Stimulated activated CD4-positive, alpha-beta T cell treated with anti-CD3 and anti-CD28 coated beads, Interleukin-2, amount 100 ng/mL, for 48 hours (primary cell): ENCODE measurements around the gene NINL.
A peak's percentile ranks its signal among the peaks of the same experiment; 100 is the strongest.
"Not testable (repeated sequence)": the region's sequence is repeated elsewhere in the genome, so short reads cannot be mapped to it uniquely, and the experiment has no call there.

Source experiments
- DNase-seq, 2 donors: peaks; one replicate each; pipeline ENCODE4 v3.0.0-alpha.2; 2020

Gene NINL

DNA sequence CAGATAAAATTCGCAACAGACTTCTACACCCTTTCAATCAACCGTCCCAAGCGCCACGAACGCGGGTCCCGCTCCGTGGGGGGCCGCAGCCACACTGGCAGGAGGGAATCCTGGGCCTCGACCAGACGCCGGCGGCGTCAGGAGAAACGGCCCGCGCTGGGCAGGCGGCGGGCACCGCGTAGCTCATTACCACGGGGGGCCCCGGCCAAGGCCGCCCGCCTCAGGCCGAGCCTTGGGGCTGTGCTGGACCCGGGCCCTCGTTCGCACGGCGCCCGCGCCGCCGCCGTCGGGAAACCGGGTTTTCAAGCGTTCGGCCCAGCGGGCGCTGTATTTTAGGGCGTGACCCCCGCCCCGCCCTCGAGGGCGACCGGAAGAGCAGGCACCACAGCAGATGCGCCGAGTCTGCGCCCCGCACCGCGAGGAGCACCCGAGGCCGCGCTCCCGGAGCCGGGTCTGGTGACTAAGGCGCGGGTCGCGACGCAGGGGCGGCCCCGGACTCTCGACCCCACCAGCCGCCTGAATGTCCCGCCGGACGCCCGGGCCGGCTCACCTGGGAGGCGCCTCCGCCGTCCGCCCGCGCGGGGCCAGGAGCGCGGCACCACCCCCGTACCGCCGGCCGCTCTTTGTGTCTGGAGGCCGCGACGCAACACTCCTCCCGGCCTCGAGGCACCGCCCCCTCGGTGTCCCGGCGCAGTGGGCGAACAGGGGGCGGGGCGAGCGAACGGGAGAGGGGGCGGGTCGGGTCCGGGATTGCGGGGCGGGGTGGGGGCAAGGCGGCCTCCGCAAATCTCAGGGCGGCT is at the start of gene NINL:
TSS of gene NINL (minus strand) at position 627 of the 800 bp plus-strand sequence. CDS start 58,944 bp downstream, outside the sequence.
- DNase-seq, result peak; percentile 28 to 37

- no peak for DNase-seq
Measured at GRCh38 chr20:25632940-25633790, 47.8 kb upstream of the NINL start.

GRCh38 chr20:25630615-25631014 is 45.3 kb upstream of the NINL start:
- DNase-seq, result not testable (repeated sequence)

GRCh38 chr20:25629816-25630499 is 44.6 kb upstream of the NINL start:
- no peak for DNase-seq

GRCh38 chr20:25626779-25627178 is 41.4 kb upstream of the NINL start:
- no peak for DNase-seq

GRCh38 chr20:25624500-25624939 is 39.2 kb upstream of the NINL start:
- no peak for DNase-seq

GRCh38 chr20:25623736-25624499 is 38.6 kb upstream of the NINL start, which contains the start of gene NANP:
Gene NANP (minus strand): TSS chr20:25624014. CDS start chr20:25623948, 66 bp downstream.
- peak; percentile 83 to 85 for DNase-seq

GRCh38 chr20:25623225-25623735 is 37.9 kb upstream of the NINL start:
- DNase-seq, result peak; percentile 17 to 21

DNA sequence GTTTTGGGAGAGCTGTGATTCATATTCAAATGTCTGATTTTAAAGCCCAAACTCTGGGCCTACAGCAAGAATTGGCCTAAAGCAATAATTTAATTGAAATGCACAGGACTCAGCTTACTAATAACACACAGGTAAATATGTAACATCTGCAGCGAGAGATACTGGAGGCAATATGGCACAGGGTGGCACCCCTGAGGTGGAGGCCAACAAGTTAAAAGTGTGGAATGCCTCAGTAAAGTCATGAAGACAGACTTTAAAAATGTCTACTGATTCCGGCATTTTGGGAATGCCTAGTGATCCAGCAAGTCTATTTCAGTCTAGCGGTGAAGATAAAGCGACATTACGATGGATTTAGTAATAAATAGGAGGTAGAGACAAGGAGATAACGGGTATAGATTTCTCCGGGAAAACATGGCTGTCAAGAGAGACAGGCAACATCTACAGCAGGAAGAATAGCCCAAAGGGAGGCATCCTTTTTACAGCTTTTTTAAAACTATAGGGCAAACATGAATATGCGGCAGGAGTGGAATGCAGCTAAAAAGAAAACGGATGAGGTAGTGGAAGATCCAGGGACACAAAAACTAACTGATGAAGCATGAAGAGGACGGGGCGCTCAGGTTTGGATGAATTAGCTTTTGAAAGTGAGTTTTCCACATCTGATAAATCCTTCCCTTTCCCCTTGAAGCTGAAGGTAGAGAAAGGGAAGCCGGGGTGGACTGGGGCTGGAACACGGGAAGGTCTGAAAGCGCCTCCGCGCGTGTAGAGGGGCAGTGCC is 37.3 kb upstream of the NINL start:
- no peak for DNase-seq

GRCh38 chr20:25622049-25622448 is 36.7 kb upstream of the NINL start:
- DNase-seq, result no peak

- DNase-seq, result no peak
Measured at GRCh38 chr20:25619514-25619913, 34.2 kb upstream of the NINL start.

DNA sequence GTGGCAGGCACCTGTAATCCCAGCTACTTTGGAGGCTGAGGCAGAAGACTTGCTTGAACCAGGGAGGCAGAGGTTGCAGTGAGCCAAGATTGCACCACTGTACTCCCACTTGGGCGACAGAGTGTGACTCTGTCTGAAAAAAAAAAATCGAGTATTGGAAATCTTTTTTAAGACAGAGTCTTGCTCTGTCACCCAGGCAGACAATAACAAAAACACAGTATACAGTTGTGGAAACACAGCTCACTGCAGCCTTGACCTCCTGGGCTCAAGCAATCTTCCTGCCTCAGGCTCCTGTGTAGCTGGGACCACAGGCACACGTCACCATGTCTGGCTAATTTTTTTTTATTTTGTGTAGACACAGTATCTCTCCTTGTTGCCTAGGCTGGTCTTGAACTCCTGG is 23.4 kb upstream of the NINL start:
- DNase-seq, result no peak

GRCh38 chr20:25606094-25606695 is 20.9 kb upstream of the NINL start:
- no peak for DNase-seq

DNA sequence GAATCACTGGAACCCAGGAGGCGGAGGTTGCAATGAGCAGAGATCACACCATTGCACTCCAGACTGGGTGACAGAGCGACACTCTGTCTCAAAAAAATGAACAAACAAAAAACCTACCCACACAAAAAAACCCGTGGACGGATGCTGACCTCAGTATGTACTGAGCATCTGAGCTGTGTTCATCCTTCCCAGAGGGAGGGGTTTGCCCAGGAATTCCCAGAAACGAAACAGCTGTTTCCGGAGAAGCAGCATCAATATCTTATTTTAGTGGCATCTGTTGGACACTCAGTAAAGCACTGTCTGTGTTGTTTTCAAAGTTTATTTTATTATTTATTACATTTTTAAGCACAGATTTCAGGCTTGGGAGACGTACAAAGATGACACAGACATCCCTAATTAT is 19.8 kb upstream of the NINL start:
- DNase-seq, result no peak

DNA sequence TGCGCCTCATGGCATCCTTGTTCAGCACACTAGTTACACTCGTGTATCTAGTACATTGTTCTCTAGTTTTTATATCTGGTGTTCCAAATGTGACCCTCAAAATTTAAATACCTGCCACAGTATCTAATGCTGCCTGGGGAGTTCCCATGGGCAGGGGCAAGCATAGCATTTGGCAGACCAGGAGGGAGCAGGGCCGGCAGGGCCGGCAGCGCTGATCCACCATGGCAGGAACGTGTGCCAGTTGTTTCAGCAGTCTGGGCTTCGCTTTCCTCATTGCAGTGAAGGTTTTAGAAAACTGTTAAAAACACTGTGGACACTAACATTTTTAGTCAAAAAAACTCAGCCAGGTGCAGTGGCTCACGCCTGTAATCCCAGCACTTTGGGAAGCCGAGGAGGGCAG is 19.3 kb upstream of the NINL start:
- DNase-seq, result no peak

- not testable (repeated sequence) for DNase-seq
Measured at GRCh38 chr20:25602914-25603309, 17.6 kb upstream of the NINL start.

- DNase-seq, result not testable (repeated sequence)
Measured at GRCh38 chr20:25602191-25602913, 17.0 kb upstream of the NINL start.

DNA sequence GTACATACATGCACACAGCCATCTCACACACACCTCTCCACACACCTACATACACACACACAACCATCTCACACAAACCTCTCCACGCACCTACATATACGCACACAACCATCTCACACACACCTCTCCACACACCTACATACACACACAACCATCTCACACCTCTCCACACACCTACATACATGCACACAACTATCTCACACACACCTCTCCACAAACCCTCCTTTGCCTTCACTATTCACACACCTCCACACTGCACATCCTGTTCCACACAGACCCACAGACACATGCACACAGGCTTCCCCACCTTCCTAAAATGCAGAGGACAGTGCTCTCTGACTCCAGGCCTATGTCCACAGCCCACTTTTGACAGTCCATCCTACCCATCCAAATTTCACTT is 16.3 kb upstream of the NINL start:
- DNase-seq, result no peak

- no peak for DNase-seq
Measured at GRCh38 chr20:25600632-25601031, 15.3 kb upstream of the NINL start.
